Left lung (tissue), 10 donors: ENCODE data around the gene ZSWIM2. TPM values are rescaled to one million over a fixed set of nuclear protein-coding genes. Genes with fewer than 3 reads are reported as not detected.

Experiments used
- ATAC-seq: fragments of 200-7000 bp; cut with Tn5 transposase; one replicate; pipeline ENCODE4 v1.9.1; 2020; ENCODE audit warnings: moderate library complexity
- DNase-seq, 4 donors: peaks; one replicate each; pipeline ENCODE4 v3.0.0-alpha.2; 2013 to 2020
- H3K27ac ChIP-seq, 2 donors: fragments of 200-600 bp; sonication (generic) in 1 of 2; one replicate each; pipeline versions ENCODE4 v1.5.0 to v1.8.0; 2020 to 2021
- H3K27me3 ChIP-seq, 2 donors: fragments of 200-600 bp; sonication (generic) in 1 of 2; one replicate each; pipeline versions ENCODE4 v1.5.0 to v1.8.0; 2020 to 2021
- H3K36me3 ChIP-seq, 2 donors: fragments of 200-600 bp; sonication (generic) in 1 of 2; one replicate each; pipeline versions ENCODE4 v1.5.0 to v1.8.0; 2020 to 2021
- H3K4me1 ChIP-seq, 2 donors: fragments of 200-600 bp; one replicate each; pipeline ENCODE4 v1.8.0; 2021
- H3K4me3 ChIP-seq, 2 donors: fragments of 200-600 bp; sonication (generic) in 1 of 2; one replicate each; pipeline versions ENCODE4 v1.5.0 to v1.8.0; 2020 to 2021; ENCODE audit warnings: mild to moderate bottlenecking in 1 of 2
- H3K9me3 ChIP-seq, 2 donors: fragments of 200-600 bp; sonication (generic) in 1 of 2; one replicate each; pipeline versions ENCODE4 v1.5.0 to v1.8.0; 2020 to 2021
- intact Hi-C, 2 donors: fragments of 100-400 bp; cut with DNase I; formaldehyde crosslinking; loops; one replicate each; pipeline versions ENCODE4 v1.11.2 to v1.14.2; 2022
- polyA plus RNA-seq, 6 donors: library from polyadenylated mRNA; unstranded; fragments of 120-200 nt; gene quantifications; one replicate each; pipeline ENCODE4 v1.2.1, GENCODE V29; 2013; ENCODE audit not compliant: insufficient read length in 6 of 6
- total RNA-seq, 2 donors: library from RNA; stranded (reverse); fragmentation: NEBNext Ultra II Directional; extraction: Animal tissue kit (Norgen Biotek cat#: 25700); gene quantifications; one replicate each; pipeline ENCODE4 v1.2.1, GENCODE V29; 2021
- TF ChIP-seq, protein P1 (sequence below), 2 donors: fragments of 200-600 bp; sonication (generic) in 1 of 2; IDR thresholded peaks; one replicate each; pipeline versions ENCODE4 v1.5.0 to v1.8.0; 2021; ENCODE audit warnings: antibody characterized with exemption in 2 of 2
- donor health status: DM: no; HTN: yes; CAD: no.
- donor health status: DM: no; HTN: no; CAD: no.

Gene ZSWIM2
- total and polyA plus RNA-seq, 8 donors = not detected

DNA sequence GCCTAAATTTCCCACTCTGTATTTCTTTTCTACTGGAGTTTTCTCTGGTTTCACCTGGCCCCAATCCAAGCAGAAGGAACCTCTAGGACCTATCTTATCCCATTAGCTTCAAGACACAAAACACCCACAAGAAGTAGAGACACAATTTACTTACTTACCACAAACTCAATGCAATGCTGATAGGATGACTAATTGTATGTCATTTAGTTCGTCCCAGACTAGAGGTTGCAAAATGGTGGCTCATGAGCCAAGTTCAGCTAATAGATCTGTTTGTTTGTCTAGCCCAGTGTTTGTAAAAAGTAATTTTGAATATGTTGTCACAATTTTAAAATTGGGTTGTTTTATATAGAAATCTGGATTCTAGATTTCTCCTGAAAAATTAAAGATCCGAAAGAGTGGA is 34.7 kb upstream of the ZSWIM2 start:
- Histone ChIP-seq H3K27ac (no peak overlapping the region), H3K4me1 (peaks cover 0 to 7% of the 10 kb centered on the region in 2 donors), H3K36me3 (no peaks in the 10 kb centered on the region), H3K4me3 (no peak overlapping the region), H3K9me3 (peaks cover 0 to 20% of the 10 kb centered on the region in 2 donors), H3K27me3 (no peaks in the 10 kb centered on the region)
- TF ChIP-seq, protein P1, sequence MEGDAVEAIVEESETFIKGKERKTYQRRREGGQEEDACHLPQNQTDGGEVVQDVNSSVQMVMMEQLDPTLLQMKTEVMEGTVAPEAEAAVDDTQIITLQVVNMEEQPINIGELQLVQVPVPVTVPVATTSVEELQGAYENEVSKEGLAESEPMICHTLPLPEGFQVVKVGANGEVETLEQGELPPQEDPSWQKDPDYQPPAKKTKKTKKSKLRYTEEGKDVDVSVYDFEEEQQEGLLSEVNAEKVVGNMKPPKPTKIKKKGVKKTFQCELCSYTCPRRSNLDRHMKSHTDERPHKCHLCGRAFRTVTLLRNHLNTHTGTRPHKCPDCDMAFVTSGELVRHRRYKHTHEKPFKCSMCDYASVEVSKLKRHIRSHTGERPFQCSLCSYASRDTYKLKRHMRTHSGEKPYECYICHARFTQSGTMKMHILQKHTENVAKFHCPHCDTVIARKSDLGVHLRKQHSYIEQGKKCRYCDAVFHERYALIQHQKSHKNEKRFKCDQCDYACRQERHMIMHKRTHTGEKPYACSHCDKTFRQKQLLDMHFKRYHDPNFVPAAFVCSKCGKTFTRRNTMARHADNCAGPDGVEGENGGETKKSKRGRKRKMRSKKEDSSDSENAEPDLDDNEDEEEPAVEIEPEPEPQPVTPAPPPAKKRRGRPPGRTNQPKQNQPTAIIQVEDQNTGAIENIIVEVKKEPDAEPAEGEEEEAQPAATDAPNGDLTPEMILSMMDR (IDR thresholded peaks at IDR 0.05) = no peak
- ATAC-seq (no peak), DNase-seq (no peak)
- intact Hi-C loops = no loop called here

DNA sequence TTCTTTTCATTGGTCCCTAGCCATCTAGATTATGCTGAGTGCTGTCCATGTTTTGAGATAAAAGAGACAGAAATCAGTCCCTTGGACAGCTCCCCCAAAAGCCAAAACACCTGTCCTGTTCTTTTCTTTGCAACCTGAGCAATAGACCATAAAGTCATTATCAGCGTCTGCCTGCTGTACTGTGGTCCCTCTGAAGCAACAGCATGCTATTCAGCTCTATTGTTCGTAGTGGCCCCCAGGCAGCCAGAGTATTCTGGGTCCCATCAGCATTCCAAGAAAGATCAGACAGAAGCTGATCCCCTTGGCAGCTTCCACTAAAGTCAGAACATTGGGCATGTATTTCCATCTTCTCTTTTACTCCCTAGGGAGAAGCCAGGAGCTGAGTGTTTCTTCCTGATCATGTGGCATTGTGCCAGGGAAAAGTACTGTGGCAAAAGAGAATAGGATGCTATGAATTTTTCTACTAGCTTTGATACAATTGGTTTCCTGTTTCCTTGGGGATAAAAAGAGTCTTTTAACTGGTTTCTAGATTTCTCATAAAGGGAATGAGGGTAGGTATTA is 33.6 kb upstream of the ZSWIM2 start:
- no peak overlapping the region for H3K27ac ChIP-seq
- H3K4me1 ChIP-seq = peaks cover 0 to 7% of the 10 kb centered on the region in 2 donors
- TF ChIP-seq, protein P1 (IDR thresholded peaks at IDR 0.05) = no peak
- ATAC-seq (no peak), DNase-seq (no peak)
- no peaks in the 10 kb centered on the region for H3K27me3 ChIP-seq
- no peaks in the 10 kb centered on the region for H3K36me3 ChIP-seq
- H3K4me3 ChIP-seq = no peak overlapping the region
- intact Hi-C loops = no loop called here
- H3K9me3 ChIP-seq = peaks cover 0 to 20% of the 10 kb centered on the region in 2 donors

DNA sequence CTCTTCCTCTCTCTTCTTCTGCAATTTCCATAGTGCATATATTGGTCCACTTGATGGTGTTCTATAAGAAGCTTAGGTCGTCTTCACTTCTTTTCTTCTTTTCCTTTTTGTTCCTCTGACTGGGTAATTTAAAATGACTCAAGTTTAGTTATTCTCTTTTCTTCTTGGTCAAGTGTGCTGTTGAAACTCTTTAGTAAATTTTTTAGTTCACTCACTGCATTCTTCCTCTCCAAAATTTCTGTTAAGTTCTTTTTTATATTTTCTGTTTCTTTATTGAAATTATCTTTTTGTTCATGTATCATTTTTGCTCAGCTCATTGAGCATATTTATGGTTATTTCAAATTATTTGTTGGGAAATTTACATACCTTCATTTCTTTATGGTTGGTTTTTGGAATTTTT is 32.7 kb upstream of the ZSWIM2 start:
- Histone ChIP-seq H3K9me3 (peaks cover 0 to 20% of the 10 kb centered on the region in 2 donors), H3K4me3 (no peak overlapping the region), H3K27ac (no peak overlapping the region), H3K4me1 (no peaks in the 10 kb centered on the region), H3K36me3 (no peaks in the 10 kb centered on the region), H3K27me3 (no peaks in the 10 kb centered on the region)
- intact Hi-C loops = no loop called here
- DNase-seq (no peak), ATAC-seq (no peak)
- TF ChIP-seq, protein P1 (IDR thresholded peaks at IDR 0.05) = no peak

DNA sequence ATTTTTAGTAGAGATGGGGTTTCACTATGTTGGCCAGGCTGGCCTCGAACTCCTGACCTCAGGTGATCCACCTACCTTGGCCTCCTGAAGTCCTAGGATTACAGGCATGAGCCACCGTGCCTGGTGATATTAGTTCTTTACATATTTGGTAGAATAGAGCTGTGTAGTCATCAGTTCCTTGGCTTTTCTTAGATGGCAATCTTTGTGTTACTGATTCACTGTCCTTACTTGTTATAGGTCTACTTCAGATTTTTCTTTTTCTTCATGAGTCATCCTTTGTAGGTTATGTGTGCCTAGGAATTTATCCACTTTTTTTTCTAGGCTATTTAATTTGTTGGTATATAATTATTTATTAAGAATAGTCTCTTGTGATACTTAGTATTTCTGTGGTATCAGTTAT is 30.3 kb upstream of the ZSWIM2 start:
- Histone ChIP-seq H3K4me3 (no peak overlapping the region), H3K27ac (no peak overlapping the region), H3K9me3 (peaks cover 0 to 20% of the 10 kb centered on the region in 2 donors), H3K36me3 (no peaks in the 10 kb centered on the region), H3K27me3 (no peaks in the 10 kb centered on the region), H3K4me1 (no peaks in the 10 kb centered on the region)
- TF ChIP-seq, protein P1 (IDR thresholded peaks at IDR 0.05) = no peak
- ATAC-seq = no peak
- intact Hi-C loops = no loop called here
- DNase-seq = no peak

DNA sequence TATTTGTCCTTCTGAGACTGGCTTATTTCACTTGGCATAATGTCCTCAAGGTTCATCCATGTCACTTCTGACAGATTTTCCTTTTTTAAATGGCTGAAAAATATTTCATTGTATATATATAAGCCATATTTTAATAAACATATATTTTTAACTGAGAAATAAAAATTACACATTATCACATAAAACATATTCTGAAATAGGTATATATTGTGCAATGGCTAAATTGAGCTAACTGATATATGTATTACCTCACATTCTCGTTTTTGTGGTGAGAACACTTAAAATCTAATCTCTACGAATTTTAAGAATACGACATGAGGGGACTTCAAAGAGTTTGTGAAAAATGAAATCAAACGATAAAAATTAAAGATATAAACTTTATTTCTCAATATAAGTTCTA is 25.7 kb upstream of the ZSWIM2 start:
- intact Hi-C loops = no loop called here
- Histone ChIP-seq H3K9me3 (no peaks in the 10 kb centered on the region), H3K36me3 (no peaks in the 10 kb centered on the region), H3K4me1 (no peaks in the 10 kb centered on the region), H3K4me3 (no peak overlapping the region), H3K27ac (no peak overlapping the region), H3K27me3 (no peaks in the 10 kb centered on the region)
- TF ChIP-seq, protein P1 (IDR thresholded peaks at IDR 0.05) = no peak
- ATAC-seq = no peak
- DNase-seq = no peak
